AG04450 (cell line): ENCODE data around the gene CNP. TPM values are rescaled to one million over a fixed set of nuclear protein-coding genes. Genes with fewer than 3 reads are reported as not detected.

Experiments
- CTCF ChIA-PET: fragments of 300-600, 350-600 bp; formaldehyde crosslinking; extraction: SDS; loops from one replicate; lab custom pipeline; 2022; ENCODE audit warnings: antibody characterized with exemption, inconsistent platforms; lab: Charles Lee
- POLR2A ChIA-PET: fragments of 350-600 bp; formaldehyde crosslinking; extraction: SDS; loops from one replicate; lab custom pipeline; 2021; ENCODE audit warnings: antibody characterized with exemption, inconsistent platforms; lab: Yijun Ruan, JAX
- DNase-seq: peaks from one replicate; pipeline ENCODE4 v3.0.0-alpha.2; 2011; ENCODE audit warnings: low read depth, low spot score
- H3K27ac ChIP-seq: one replicate; pipeline ENCODE4 v1.5.1; 2012; ENCODE audit warnings: low read depth, low read length, control low read depth
- H3K27me3 ChIP-seq: one replicate; pipeline ENCODE4 v1.6.0; 2012; ENCODE audit warnings: low read length; ENCODE audit not compliant: control insufficient read depth, insufficient read depth
- H3K4me3 ChIP-seq: 2 replicates; pipeline ENCODE4 v1.5.1; 2011; ENCODE audit warnings: mild to moderate bottlenecking, low read depth, low read length, control low read depth
- H3K9me3 ChIP-seq: 2 replicates; pipeline ENCODE4 v1.5.1; 2012; ENCODE audit warnings: low read length; ENCODE audit not compliant: control insufficient read depth, insufficient read depth
- polyA plus RNA-seq: library from polyadenylated mRNA; depleted of rRNA; stranded (reverse); fragments of >200 nt; gene quantifications from 2 replicates; pipeline ENCODE4 v1.2.3, GENCODE V29; 2011
- TF ChIP-seq, protein P1 (sequence below): IDR thresholded peaks from 2 replicates; pipeline ENCODE4 v1.5.1; 2011; ENCODE audit warnings: low read depth, low read length, control low read depth, inconsistent platforms

CNP gene
- polyA plus RNA-seq, 1 experiment = 53.0 TPM

DNA sequence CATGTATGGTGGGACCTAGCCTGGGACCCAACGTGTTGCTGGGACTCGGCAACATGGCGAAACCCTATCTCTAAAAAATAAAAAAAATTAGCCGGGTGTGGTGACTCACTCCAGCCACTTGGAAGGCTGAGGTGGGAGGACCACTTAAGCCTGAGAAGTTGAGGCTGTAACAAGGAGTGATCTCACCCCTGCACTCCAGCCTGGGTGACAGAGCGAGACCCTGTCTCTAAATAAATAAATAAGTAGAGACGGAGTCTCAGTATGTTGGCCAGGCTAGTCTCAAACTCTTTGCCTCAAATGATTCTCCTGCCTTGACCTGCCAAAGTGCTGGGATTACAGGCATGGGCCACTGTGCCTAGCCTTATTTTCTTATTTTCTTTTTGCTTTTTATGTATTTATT, 10.1 kb upstream of the CNP start:
- CTCF ChIA-PET = no interaction called here

DNA sequence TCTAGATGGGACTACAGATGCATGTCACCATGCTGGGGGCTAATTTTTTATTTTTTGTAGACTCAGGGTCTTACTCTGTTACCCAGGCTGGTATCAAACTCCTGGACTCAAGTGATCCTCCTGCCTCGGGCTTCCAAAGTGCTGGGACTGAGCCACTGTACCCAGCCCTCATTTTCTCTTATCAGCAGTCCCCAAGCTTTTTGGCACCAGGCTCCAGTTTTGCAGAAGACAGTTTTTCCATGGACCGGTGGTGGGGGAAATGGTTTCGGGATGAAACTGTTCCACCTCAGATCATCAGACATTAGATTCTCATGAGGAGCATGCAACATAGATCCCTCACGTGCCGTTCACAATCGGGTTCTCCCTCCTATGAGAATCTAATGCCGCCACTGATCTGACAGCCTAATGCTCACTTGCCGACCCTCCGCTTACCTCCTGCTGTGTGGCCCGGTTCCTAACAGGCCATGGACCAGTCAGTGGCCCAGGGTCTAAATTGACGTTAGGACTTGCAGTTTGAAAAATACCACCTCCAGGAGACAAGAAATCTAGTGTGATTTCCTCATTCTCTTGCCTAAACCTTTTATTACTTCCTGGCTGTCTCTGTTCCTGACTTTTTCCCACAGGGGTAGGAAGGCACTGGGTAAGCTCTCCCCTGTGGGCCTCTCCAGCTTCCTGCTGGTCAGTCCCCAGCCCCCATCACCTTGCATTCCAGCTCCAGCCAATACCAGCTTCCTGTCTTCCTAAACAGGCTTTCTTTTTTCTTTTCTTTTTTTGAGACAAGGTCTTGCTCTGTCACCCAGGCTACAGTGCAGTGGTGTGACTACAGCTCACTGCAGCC, 9.3 kb upstream of the CNP start:
- H3K27ac ChIP-seq = no peak overlapping the region
- no peak for DNase-seq
- POLR2A ChIA-PET = interaction anchor here (0.6 kb wide), 1 partner anchor 9 kb away, joined by 5 read pairs; no protein-coding TSS in a partner anchor
- no peak overlapping the region for H3K4me3 ChIP-seq
- TF ChIP-seq, protein P1, sequence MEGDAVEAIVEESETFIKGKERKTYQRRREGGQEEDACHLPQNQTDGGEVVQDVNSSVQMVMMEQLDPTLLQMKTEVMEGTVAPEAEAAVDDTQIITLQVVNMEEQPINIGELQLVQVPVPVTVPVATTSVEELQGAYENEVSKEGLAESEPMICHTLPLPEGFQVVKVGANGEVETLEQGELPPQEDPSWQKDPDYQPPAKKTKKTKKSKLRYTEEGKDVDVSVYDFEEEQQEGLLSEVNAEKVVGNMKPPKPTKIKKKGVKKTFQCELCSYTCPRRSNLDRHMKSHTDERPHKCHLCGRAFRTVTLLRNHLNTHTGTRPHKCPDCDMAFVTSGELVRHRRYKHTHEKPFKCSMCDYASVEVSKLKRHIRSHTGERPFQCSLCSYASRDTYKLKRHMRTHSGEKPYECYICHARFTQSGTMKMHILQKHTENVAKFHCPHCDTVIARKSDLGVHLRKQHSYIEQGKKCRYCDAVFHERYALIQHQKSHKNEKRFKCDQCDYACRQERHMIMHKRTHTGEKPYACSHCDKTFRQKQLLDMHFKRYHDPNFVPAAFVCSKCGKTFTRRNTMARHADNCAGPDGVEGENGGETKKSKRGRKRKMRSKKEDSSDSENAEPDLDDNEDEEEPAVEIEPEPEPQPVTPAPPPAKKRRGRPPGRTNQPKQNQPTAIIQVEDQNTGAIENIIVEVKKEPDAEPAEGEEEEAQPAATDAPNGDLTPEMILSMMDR = no peak
- peaks cover 2% of the 10 kb centered on the region for H3K27me3 ChIP-seq
- CTCF ChIA-PET = interaction anchor here (0.5 to 1.0 kb wide), 4 partner anchors 9 to 194 kb away, joined by 3 to 5 read pairs (median 3); partner anchors contain the start of genes CNP, NKIRAS2 and ODAD4
- H3K9me3 ChIP-seq = no peaks in the 10 kb centered on the region

More for the DNA sequence above, 10.1 kb upstream of the CNP start:
- DNase-seq = no peak
- Histone ChIP-seq H3K9me3 (no peaks in the 10 kb centered on the region), H3K4me3 (no peak overlapping the region), H3K27ac (no peak overlapping the region), H3K27me3 (peaks cover 1% of the 10 kb centered on the region)
- POLR2A ChIA-PET = interaction anchor here (0.6 kb wide), 1 partner anchor 10 kb away, joined by 5 read pairs; no protein-coding TSS in a partner anchor
- TF ChIP-seq, protein P1 = no peak

DNA sequence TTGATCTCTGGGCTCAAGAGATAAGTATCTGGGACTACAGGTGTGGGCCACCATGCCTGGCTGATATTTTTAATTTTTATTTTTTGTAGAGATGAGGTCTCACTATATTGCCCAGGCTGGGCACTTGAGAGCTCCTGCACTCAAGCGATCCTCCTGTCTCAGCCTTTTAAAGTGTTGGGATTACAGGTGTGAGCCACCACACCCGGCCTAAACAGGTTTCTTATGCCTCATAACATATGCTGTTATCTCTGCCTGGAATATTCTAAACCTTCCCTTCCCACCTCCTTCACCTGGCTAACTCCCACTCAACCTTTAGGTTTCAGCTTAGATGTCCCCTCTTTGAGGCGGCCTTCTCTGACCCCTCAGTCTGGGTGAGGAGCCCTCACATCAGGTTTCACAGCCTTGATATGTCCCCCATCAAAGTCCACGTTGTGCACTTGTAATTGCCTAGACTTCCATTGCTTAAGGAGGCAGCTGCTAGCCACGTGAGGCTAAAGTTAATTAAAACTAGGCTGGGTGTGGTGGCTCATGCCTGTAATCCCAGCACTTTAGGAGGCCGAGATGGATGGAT, 8.6 kb upstream of the CNP start:
- H3K27me3 ChIP-seq = peaks cover 2% of the 10 kb centered on the region
- ChIA-PET CTCF (interaction anchor here (1.0 kb wide), 2 partner anchors 9 to 28 kb away, joined by 3 to 5 read pairs; partner anchors contain the start of genes CNP and ODAD4), POLR2A (no interaction called here)
- TF ChIP-seq, protein P1 = no peak
- DNase-seq = no peak
- H3K4me3 ChIP-seq = no peak overlapping the region
- no peaks in the 10 kb centered on the region for H3K9me3 ChIP-seq
- no peak overlapping the region for H3K27ac ChIP-seq

DNA sequence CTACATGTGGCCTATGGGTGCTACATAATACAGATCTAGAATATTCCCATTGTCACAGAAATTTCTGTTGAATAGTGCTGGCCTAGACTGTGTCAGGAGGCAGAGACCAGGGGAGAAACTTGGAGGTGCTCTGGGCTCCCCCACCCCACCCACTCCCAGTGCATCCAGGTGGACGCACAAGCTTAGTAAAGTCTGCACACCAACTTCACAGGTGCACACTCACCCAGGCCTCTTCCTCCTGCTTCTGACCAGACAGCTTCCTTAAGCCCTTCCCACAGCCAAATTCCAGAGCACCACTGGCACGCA, 7.6 kb upstream of the CNP start:
- TF ChIP-seq, protein P1 = no peak
- ChIA-PET CTCF (interaction anchor here (0.5 to 1.8 kb wide), 9 partner anchors 8 to 221 kb away, joined by 3 to 9 read pairs (median 3); partner anchors contain the start of gene ODAD4), POLR2A (interaction anchor here (0.7 kb wide), 1 partner anchor 20 kb away, joined by 4 read pairs; no protein-coding TSS in a partner anchor)
- Histone ChIP-seq H3K4me3 (no peak overlapping the region), H3K9me3 (no peaks in the 10 kb centered on the region), H3K27ac (no peak overlapping the region), H3K27me3 (peaks cover 2% of the 10 kb centered on the region)
- DNase-seq = no peak
